ENCODE data around the gene TMEM123. TPM values are rescaled to one million over a fixed set of nuclear protein-coding genes. Genes with fewer than 3 reads are reported as not detected.
A peak's percentile ranks its signal among the peaks of the same experiment; 100 is the strongest.

TMEM123 gene
- total and polyA plus RNA-seq, 2 of the 13 experiments (the other 11 are each of a cell fraction or from before 2014, with no cell fraction given), result 365 to 2,761 TPM

- TF ChIP-seq HOMEZ (CRISPR knock-in tag; IDR thresholded peaks at IDR 0.05; ENCODE audit: low read depth), result peak; percentile 26; the same call in 1 of the 2 replicates
- TF ChIP-seq AKAP8 (CRISPR knock-in tag; IDR thresholded peaks at IDR 0.05), result no peak; the same call in 1 of the 2 replicates
- peak; percentile 84 for TF ChIP-seq POLR2G (IDR thresholded peaks at IDR 0.05; ENCODE audit: low read depth, low read length)
- TF ChIP-seq BHLHE40 (IDR thresholded peaks at IDR 0.05; ENCODE audit: low read length), result 0 out of 2 replicates have a peak, but pooled peaks have one; percentile 15
- no peak for TF ChIP-seq PLRG1 (conservative IDR thresholded peaks at IDR 0.05)
- TF ChIP-seq ZNF3 (CRISPR knock-in tag; IDR thresholded peaks at IDR 0.05), result no peak
- TF ChIP-seq SP1 (IDR thresholded peaks at IDR 0.05), result no peak
- 0 out of 2 replicates have a peak, but pooled peaks have one; percentile 9 for TF ChIP-seq SP1 (CRISPR knock-in tag; IDR thresholded peaks at IDR 0.05)
- TF ChIP-seq GPN1 (CRISPR knock-in tag; IDR thresholded peaks at IDR 0.05; ENCODE audit: borderline replicate concordance), result no peak
- TF ChIP-seq ZNF710 (CRISPR knock-in tag; IDR thresholded peaks at IDR 0.05; ENCODE audit: borderline replicate concordance), result no peak; the same call in 1 of the 2 replicates
- peak; percentile 10; the same call in 1 of the 2 replicates for TF ChIP-seq ZNF232 (CRISPR knock-in tag; IDR thresholded peaks at IDR 0.05; ENCODE audit: borderline replicate concordance)
- no peak for TF ChIP-seq ZNF276 (CRISPR knock-in tag; IDR thresholded peaks at IDR 0.05; ENCODE audit: low read depth)
- TF ChIP-seq JUND (CRISPR knock-in tag; IDR thresholded peaks at IDR 0.05), result peak; percentile 86
- TF ChIP-seq FUBP1 (CRISPR knock-in tag; IDR thresholded peaks at IDR 0.05; ENCODE audit: borderline replicate concordance), result no peak; the same call in 1 of the 2 replicates
- no peak for TF ChIP-seq ZNF337 (CRISPR knock-in tag; IDR thresholded peaks at IDR 0.05; ENCODE audit: borderline replicate concordance, low read depth)
- TF ChIP-seq ZNF253 (CRISPR knock-in tag; IDR thresholded peaks at IDR 0.05; ENCODE audit: borderline replicate concordance), result no peak
- peak; percentile 65 for TF ChIP-seq AGO2 (optimal IDR thresholded peaks at IDR 0.05; ENCODE audit: low read depth, low read length)
- peak; percentile 86 for TF ChIP-seq ZNF501 (CRISPR knock-in tag; IDR thresholded peaks at IDR 0.05)
- TF ChIP-seq USF2 (IDR thresholded peaks at IDR 0.05; ENCODE audit: low read depth, low read length), result no peak
- TF ChIP-seq USF2 (CRISPR knock-in tag; IDR thresholded peaks at IDR 0.05; ENCODE audit: borderline replicate concordance), result no peak
- TF ChIP-seq ZNF205 (CRISPR knock-in tag; IDR thresholded peaks at IDR 0.05), result 0 out of 2 replicates have a peak, but pooled peaks have one; percentile 42
Observed at GRCh38 chr11:102346748-102347461, 105.7 kb downstream of the TMEM123 start, which contains the start of gene BIRC2 (continued).

Data from HepG2 (cell line).